Astrocyte (in vitro differentiated cells and primary cell): ENCODE data around the gene COBL. TPM values are rescaled to one million over a fixed set of nuclear protein-coding genes. Genes with fewer than 3 reads are reported as not detected.

Source experiments
- DNase-seq: peaks from one replicate; pipeline ENCODE4 v3.0.0-alpha.2; 2010; ENCODE audit warnings: low read depth
- FAIRE-seq: peaks from 2 replicates; lab custom pipeline; 2011; peaks lifted over from hg19 to GRCh38; lab: Jason Lieb, UNC
- H2AFZ ChIP-seq: 2 replicates; pipeline ENCODE4 v1.6.0; 2012; ENCODE audit warnings: low read depth, low read length, inconsistent platforms
- H3K27ac ChIP-seq: 2 replicates; pipeline ENCODE4 v1.5.1; 2011; ENCODE audit warnings: low read depth, low read length, inconsistent platforms
- H3K27me3 ChIP-seq: 2 replicates; pipeline ENCODE4 v1.6.0; 2011; ENCODE audit warnings: low read length, inconsistent platforms; ENCODE audit not compliant: insufficient read depth
- H3K36me3 ChIP-seq: 2 replicates; pipeline ENCODE4 v1.5.1; 2011; ENCODE audit warnings: low read length, inconsistent platforms; ENCODE audit not compliant: insufficient read depth
- H3K4me1 ChIP-seq: 2 replicates; pipeline ENCODE4 v1.5.1; 2011; ENCODE audit warnings: low read length, inconsistent platforms; ENCODE audit not compliant: insufficient read depth
- H3K4me2 ChIP-seq: 2 replicates; pipeline ENCODE4 v1.6.0; 2012; ENCODE audit warnings: low read length, inconsistent platforms
- H3K4me3 ChIP-seq: 2 replicates; pipeline ENCODE4 v1.5.1; 2011; ENCODE audit warnings: low read depth, mild to moderate bottlenecking, low read length, inconsistent platforms; ENCODE audit not compliant: insufficient read depth
- H3K79me2 ChIP-seq: 2 replicates; pipeline ENCODE4 v1.6.0; 2012; ENCODE audit warnings: mild to moderate bottlenecking, low read length, inconsistent platforms; ENCODE audit not compliant: insufficient read depth
- H3K9ac ChIP-seq: 2 replicates; pipeline ENCODE4 v1.6.0; 2012; ENCODE audit warnings: mild to moderate bottlenecking, low read length, inconsistent platforms
- H3K9me3 ChIP-seq: 2 replicates; pipeline ENCODE4 v1.5.1; 2012; ENCODE audit warnings: low read depth, mild to moderate bottlenecking, low read length, inconsistent platforms; ENCODE audit not compliant: insufficient read depth
- H4K20me1 ChIP-seq: 2 replicates; pipeline ENCODE4 v1.6.0; 2012; ENCODE audit warnings: low read length, inconsistent platforms; ENCODE audit not compliant: insufficient read depth
- H3K27ac Mint-ChIP-seq: one replicate; pipeline ENCODE4 v1.8.0; 2021; ENCODE audit warnings: mild to moderate bottlenecking, mixed read lengths; ENCODE audit not compliant: unreplicated experiment
- H3K27me3 Mint-ChIP-seq: one replicate; pipeline ENCODE4 v1.8.0; 2021; ENCODE audit warnings: low read depth, mixed read lengths; ENCODE audit not compliant: unreplicated experiment
- H3K36me3 Mint-ChIP-seq: one replicate; pipeline ENCODE4 v1.8.0; 2021; ENCODE audit warnings: low read depth, mixed read lengths; ENCODE audit not compliant: unreplicated experiment
- H3K4me1 Mint-ChIP-seq: one replicate; pipeline ENCODE4 v1.8.0; 2021; ENCODE audit warnings: low read depth, mixed read lengths; ENCODE audit not compliant: unreplicated experiment
- H3K4me3 Mint-ChIP-seq: one replicate; pipeline ENCODE4 v1.8.0; 2021; ENCODE audit warnings: mild to moderate bottlenecking, moderate library complexity, mixed read lengths; ENCODE audit not compliant: unreplicated experiment
- H3K9me3 Mint-ChIP-seq: one replicate; pipeline ENCODE4 v1.8.0; 2021; ENCODE audit warnings: mild to moderate bottlenecking, mixed read lengths; ENCODE audit not compliant: unreplicated experiment
- CTCF ChIP-seq: IDR thresholded peaks from 2 replicates; pipeline ENCODE4 v1.5.1; 2011; ENCODE audit warnings: low read depth, mild to moderate bottlenecking, inconsistent platforms, low read length, moderate library complexity; ENCODE audit not compliant: insufficient read depth
- EZH2 ChIP-seq: IDR thresholded peaks from 2 replicates; pipeline ENCODE4 v1.6.1; 2012; ENCODE audit warnings: mild to moderate bottlenecking, low read length, inconsistent platforms; ENCODE audit not compliant: insufficient read depth
- total RNA-seq: library from RNA; stranded (reverse); gene quantifications from 2 replicates; pipeline ENCODE4 v1.2.1, GENCODE V29; 2021

COBL gene
- total RNA-seq, 1 donor from 2014 or later: 6.4 TPM

- H3K9me3 Mint-ChIP-seq: no peaks in the 10 kb centered on the region
- peaks cover 17% of the 10 kb centered on the region for H3K4me1 Mint-ChIP-seq
- Histone ChIP-seq H3K4me3 (no peak overlapping the region), H3K27ac (no peak overlapping the region), H3K27me3 (peaks cover 15% of the 10 kb centered on the region), H4K20me1 (no peaks in the 10 kb centered on the region), H3K79me2 (no peaks in the 10 kb centered on the region), H3K4me2 (no peak overlapping the region), H3K9ac (no peak overlapping the region), H2AFZ (no peak overlapping the region), H3K4me1 (peaks cover 22% of the 10 kb centered on the region), H3K36me3 (no peaks in the 10 kb centered on the region), H3K9me3 (no peaks in the 10 kb centered on the region)
- no peak overlapping the region for H3K4me3 Mint-ChIP-seq
- TF ChIP-seq EZH2 (no peak), CTCF (no peak)
- peaks cover 3% of the 10 kb centered on the region for H3K36me3 Mint-ChIP-seq
- H3K27ac Mint-ChIP-seq: no peak overlapping the region
- H3K27me3 Mint-ChIP-seq: peaks cover 1% of the 10 kb centered on the region
- DNase-seq: no peak
- no peak for FAIRE-seq
Measured at GRCh38 chr7:51038573-51038972, 278.0 kb downstream of the COBL start.

- peaks cover 1% of the 10 kb centered on the region for H3K27me3 Mint-ChIP-seq
- Histone ChIP-seq H2AFZ (no peak overlapping the region), H3K9ac (no peak overlapping the region), H3K4me2 (no peak overlapping the region), H3K4me3 (no peak overlapping the region), H3K9me3 (no peaks in the 10 kb centered on the region), H4K20me1 (no peaks in the 10 kb centered on the region), H3K79me2 (no peaks in the 10 kb centered on the region), H3K27me3 (peaks cover 9% of the 10 kb centered on the region), H3K4me1 (peaks cover 29% of the 10 kb centered on the region), H3K27ac (no peak overlapping the region), H3K36me3 (no peaks in the 10 kb centered on the region)
- TF ChIP-seq EZH2: no peak
- TF ChIP-seq CTCF: no peak
- H3K4me3 Mint-ChIP-seq: no peak overlapping the region
- H3K9me3 Mint-ChIP-seq: no peaks in the 10 kb centered on the region
- peak; percentile 22 for DNase-seq
- no peak for FAIRE-seq
- peaks cover 3% of the 10 kb centered on the region for H3K36me3 Mint-ChIP-seq
- H3K4me1 Mint-ChIP-seq: peaks cover 26% of the 10 kb centered on the region
- no peak overlapping the region for H3K27ac Mint-ChIP-seq
Measured at GRCh38 chr7:51035716-51036115, 280.9 kb downstream of the COBL start.

GRCh38 chr7:51034521-51035264, 281.9 kb downstream of the COBL start:
- Histone ChIP-seq H3K79me2 (no peaks in the 10 kb centered on the region), H3K4me3 (peak overlapping the region; percentile 21), H3K4me1 (peaks cover 34% of the 10 kb centered on the region), H3K4me2 (peak overlapping the region; percentile 77), H3K27me3 (peaks cover 7% of the 10 kb centered on the region), H3K9me3 (no peaks in the 10 kb centered on the region), H3K27ac (peak overlapping the region; percentile 61), H3K36me3 (no peaks in the 10 kb centered on the region), H4K20me1 (no peaks in the 10 kb centered on the region), H3K9ac (peak overlapping the region; percentile 55), H2AFZ (peak overlapping the region; percentile 3)
- Mint-ChIP-seq H3K27ac (peak overlapping the region; percentile 77), H3K9me3 (no peaks in the 10 kb centered on the region), H3K27me3 (peaks cover 1% of the 10 kb centered on the region), H3K4me3 (no peak overlapping the region), H3K4me1 (peaks cover 35% of the 10 kb centered on the region), H3K36me3 (peaks cover under 1% of the 10 kb centered on the region)
- peak; percentile 69 for FAIRE-seq
- peak; percentile 85 for DNase-seq
- TF ChIP-seq CTCF (no peak), EZH2 (no peak)
